H1 (cell line): ENCODE data around the gene COG4. TPM values are rescaled to one million over a fixed set of nuclear protein-coding genes. Genes with fewer than 3 reads are reported as not detected.
A peak's percentile ranks its signal among the peaks of the same experiment; 100 is the strongest.

ENCODE experiments used
- CTCF ChIA-PET: fragments of 300-600 bp; sonication (Branson Sonifier 250); formaldehyde crosslinking; loops from one replicate; lab custom pipeline; 2021; ENCODE audit not compliant: partially characterized antibody; lab: Charles Lee
- POLR2A ChIA-PET: fragments of 300-600 bp; sonication (Branson Sonifier 250); formaldehyde crosslinking; loops from one replicate; lab custom pipeline; 2021; ENCODE audit warnings: inconsistent platforms; ENCODE audit not compliant: partially characterized antibody; lab: Charles Lee
- DNase-seq, 2 experiments: peaks; one replicate each; pipeline versions ENCODE4 v3.0.0 to v3.0.0-alpha.2; 2010 to 2022; ENCODE audit warnings: low spot score in 2 of 2, low read depth in 1 of 2, mixed read lengths in 1 of 2
- FAIRE-seq: peaks from 2 replicates; lab custom pipeline; 2011; peaks lifted over from hg19 to GRCh38; lab: Jason Lieb, UNC
- H2AFZ ChIP-seq: 2 replicates; pipeline ENCODE4 v1.8.1; 2012; ENCODE audit warnings: low read length, inconsistent platforms
- H2AK5ac ChIP-seq: 2 replicates; pipeline ENCODE4 v1.6.1; 2013; ENCODE audit warnings: low read depth, low read length
- H2BK120ac ChIP-seq: replicated peaks from 2 replicates; pipeline ENCODE3; 2013; ENCODE audit warnings: low read depth, low read length, inconsistent platforms
- H2BK12ac ChIP-seq: 2 replicates; pipeline ENCODE4 v1.6.1; 2013; ENCODE audit warnings: low read depth, low read length
- H2BK15ac ChIP-seq: 2 replicates; pipeline ENCODE4 v1.6.1; 2013; ENCODE audit warnings: low read length
- H2BK20ac ChIP-seq: 2 replicates; pipeline ENCODE4 v1.6.1; 2013; ENCODE audit warnings: low read length
- H2BK5ac ChIP-seq: 2 replicates; pipeline ENCODE4 v1.6.1; 2013; ENCODE audit warnings: low read depth, low read length
- H3K14ac ChIP-seq: 2 replicates; pipeline ENCODE4 v1.6.1; 2013; ENCODE audit warnings: inconsistent platforms; ENCODE audit not compliant: insufficient read length
- H3K18ac ChIP-seq: 2 replicates; pipeline ENCODE4 v1.6.1; 2013; ENCODE audit warnings: low read length; ENCODE audit errors: extremely low read depth
- H3K23ac ChIP-seq: 2 replicates; pipeline ENCODE4 v1.6.1; 2013; ENCODE audit warnings: inconsistent platforms; ENCODE audit not compliant: insufficient read length
- H3K23me2 ChIP-seq: 2 replicates; pipeline ENCODE4 v1.6.1; 2013; ENCODE audit warnings: low read depth, low read length
- H3K27ac ChIP-seq: 2 replicates; pipeline ENCODE4 v1.6.1; 2011; ENCODE audit warnings: low read depth, low read length, inconsistent platforms
- H3K27me3 ChIP-seq, 4 experiments: replicated peaks in 1 of 4; 1 replicate in 1 of 4; 2 replicates in 3 of 4; pipeline versions ENCODE4 v1.6.1 to v1.8.1; 2011 to 2013; ENCODE audit warnings: low read length in 3 of 4, mild to moderate bottlenecking in 3 of 4, inconsistent platforms in 2 of 4, mixed read lengths in 2 of 4, moderate library complexity in 1 of 4; ENCODE audit not compliant: control insufficient read depth in 3 of 4, insufficient read depth in 3 of 4; ENCODE audit errors: extremely low read depth in 1 of 4
- H3K36me3 ChIP-seq, 4 experiments: 2 replicates each; pipeline versions ENCODE4 v1.6.1 to v1.8.1; 2011 to 2013; ENCODE audit warnings: mild to moderate bottlenecking in 4 of 4, low read length in 3 of 4, moderate library complexity in 2 of 4, control low read depth in 1 of 4, inconsistent platforms in 1 of 4; ENCODE audit not compliant: insufficient read depth in 4 of 4, control insufficient read depth in 2 of 4
- H3K4ac ChIP-seq: replicated peaks from 2 replicates; pipeline ENCODE3; 2013; ENCODE audit warnings: low read length, low read depth, mixed read lengths, inconsistent platforms; ENCODE audit not compliant: insufficient read length
- H3K4me1 ChIP-seq, 4 experiments: replicated peaks in 1 of 4; 1 replicate in 1 of 4; 2 replicates in 3 of 4; pipeline versions ENCODE4 v1.6.1 to v1.8.1; 2011 to 2013; ENCODE audit warnings: low read length in 3 of 4, inconsistent platforms in 2 of 4, mixed read lengths in 1 of 4; ENCODE audit not compliant: insufficient read depth in 4 of 4, control insufficient read depth in 3 of 4
- H3K4me2 ChIP-seq, 2 experiments: 2 replicates each; pipeline versions ENCODE4 v1.6.1 to v1.8.1; 2011 to 2013; ENCODE audit warnings: low read depth in 2 of 2, low read length in 2 of 2, control low read depth in 1 of 2, inconsistent platforms in 1 of 2, mild to moderate bottlenecking in 1 of 2; ENCODE audit not compliant: insufficient read depth in 1 of 2
- H3K4me3 ChIP-seq, 4 experiments: fragments of 200-600, 300-600 bp in 1 of 4; sonication (generic), shearing (Covaris generic), sonication (Bioruptor Twin) in 1 of 4; 2 replicates each; pipeline versions ENCODE4 v1.5.1 to v1.8.1; 2011 to 2016; ENCODE audit warnings: low read length in 4 of 4, low read depth in 3 of 4, control low read depth in 2 of 4, inconsistent platforms in 2 of 4, mild to moderate bottlenecking in 2 of 4, mixed read lengths in 1 of 4, moderate library complexity in 1 of 4; ENCODE audit not compliant: insufficient read depth in 2 of 4; ENCODE audit errors: extremely low read depth in 1 of 4
- H3K56ac ChIP-seq: replicated peaks from 2 replicates; pipeline ENCODE3; 2013; ENCODE audit warnings: low read depth, mild to moderate bottlenecking, mixed read lengths, low read length, inconsistent platforms; ENCODE audit not compliant: insufficient read length
- H3K79me1 ChIP-seq: 2 replicates; pipeline ENCODE4 v1.6.1; 2013; ENCODE audit warnings: low read depth, low read length, control low read depth
- H3K79me2 ChIP-seq, 2 experiments: 2 replicates each; pipeline versions ENCODE4 v1.6.1 to v1.8.1; 2012 to 2013; ENCODE audit warnings: low read length in 2 of 2, mild to moderate bottlenecking in 2 of 2, inconsistent platforms in 1 of 2; ENCODE audit not compliant: insufficient read depth in 2 of 2, control insufficient read depth in 1 of 2
- H3K9ac ChIP-seq, 4 experiments: replicated peaks in 1 of 4; 1 replicate in 1 of 4; 2 replicates in 3 of 4; pipeline versions ENCODE4 v1.6.1 to v1.8.1; 2011 to 2013; ENCODE audit warnings: low read depth in 3 of 4, low read length in 3 of 4, control low read depth in 2 of 4, mild to moderate bottlenecking in 2 of 4, moderate library complexity in 2 of 4, inconsistent platforms in 1 of 4; ENCODE audit errors: extremely low read depth in 1 of 4
- H3K9me3 ChIP-seq, 2 experiments: 2 replicates each; pipeline versions ENCODE4 v1.6.1 to v1.8.1; 2012 to 2013; ENCODE audit warnings: mild to moderate bottlenecking in 2 of 2, moderate library complexity in 2 of 2, control low read depth in 1 of 2, inconsistent platforms in 1 of 2, low read depth in 1 of 2, low read length in 1 of 2, mixed read lengths in 1 of 2; ENCODE audit not compliant: insufficient read depth in 2 of 2
- H4K20me1 ChIP-seq, 2 experiments: replicated peaks in 1 of 2; 2 replicates each; pipeline versions ENCODE3 to v1.8.1; 2011 to 2013; ENCODE audit warnings: inconsistent platforms in 2 of 2, low read length in 2 of 2, mild to moderate bottlenecking in 1 of 2; ENCODE audit not compliant: insufficient read depth in 2 of 2, control insufficient read depth in 1 of 2
- H4K5ac ChIP-seq: 2 replicates; pipeline ENCODE4 v1.6.1; 2013; ENCODE audit warnings: low read length, low read depth, mixed read lengths, inconsistent platforms; ENCODE audit not compliant: insufficient read length
- H4K8ac ChIP-seq: 2 replicates; pipeline ENCODE4 v1.8.0; 2013; ENCODE audit warnings: mild to moderate bottlenecking, moderate library complexity, low read length, inconsistent platforms; ENCODE audit not compliant: insufficient read depth; ENCODE audit errors: extremely low read depth
- H4K91ac ChIP-seq: replicated peaks from 2 replicates; pipeline ENCODE3; 2013; ENCODE audit warnings: low read length, mixed read lengths, inconsistent platforms; ENCODE audit not compliant: insufficient read length
- CTCF ChIP-seq, 3 experiments: IDR thresholded peaks; 1 replicate in 2 of 3; 2 replicates in 1 of 3; pipeline versions ENCODE4 v1.5.1 to v1.6.1; 2011; ENCODE audit warnings: low read length in 3 of 3, mild to moderate bottlenecking in 3 of 3, inconsistent platforms in 2 of 3, low read depth in 1 of 3, moderate library complexity in 1 of 3; ENCODE audit not compliant: insufficient read depth in 1 of 3; ENCODE audit errors: control extremely low read depth in 1 of 3
- RAD21 ChIP-seq, 2 experiments: IDR thresholded peaks in 1 of 2; conservative IDR thresholded peaks in 1 of 2; 2 replicates each; pipeline ENCODE4 v1.6.1; 2011; ENCODE audit warnings: low read depth in 2 of 2, low read length in 2 of 2, improper control_type of control experiment in 1 of 2, inconsistent platforms in 1 of 2, mild to moderate bottlenecking in 1 of 2, moderate library complexity in 1 of 2
- RXRA ChIP-seq: IDR thresholded peaks from 2 replicates; pipeline ENCODE4 v1.6.1; 2011; ENCODE audit warnings: low read depth, mild to moderate bottlenecking, low read length, moderate library complexity; ENCODE audit not compliant: insufficient read depth
- SP2 ChIP-seq: IDR thresholded peaks from 2 replicates; pipeline ENCODE4 v1.6.1; 2012; ENCODE audit warnings: mild to moderate bottlenecking, low read length, inconsistent platforms
- SP4 ChIP-seq: IDR thresholded peaks from 2 replicates; pipeline ENCODE4 v1.6.1; 2012; ENCODE audit warnings: low read length, inconsistent platforms
- WGBS, 2 experiments: shearing (Covaris generic) in 1 of 2; methylation state at CpG; one replicate each; pipeline versions ENCODE4 v1.1.6 to v1.1.7; 2013 to 2015; ENCODE audit warnings: low lambda C conversion rate in 2 of 2, mixed read lengths in 2 of 2, inconsistent platforms in 1 of 2, low coverage in 1 of 2, missing lambda C conversion rate in 1 of 2; ENCODE audit not compliant: insufficient replicate concordance in 2 of 2, insufficient coverage in 1 of 2, insufficient read length in 1 of 2; ENCODE audit errors: extremely low coverage in 1 of 2, missing lambda C conversion rate in 1 of 2; 5-methylcytosine and 5-hydroxymethylcytosine counted together
- polyA plus RNA-seq, 7 experiments: library from polyadenylated mRNA; depleted of rRNA in 3 of 7; stranded (reverse) in 5 of 7; unstranded in 2 of 7; fragments of >200 nt in 5 of 7; fragments of 200-250 nt in 2 of 7; gene quantifications; 1 replicate in 5 of 7; 2 replicates in 1 of 7; 4 replicates in 1 of 7; pipeline versions ENCODE4 v1.2.1 to v1.2.3, GENCODE V29; 2011 to 2013; ENCODE audit warnings: missing spikeins in 2 of 7, mixed read lengths in 2 of 7
- total RNA-seq: library from RNA; stranded (reverse); fragmentation: NEBNext Ultra II Directional; extraction: Animal tissue kit (Norgen Biotek cat#: 25700); gene quantifications from 2 replicates; pipeline ENCODE4 v1.2.1, GENCODE V29; 2021

COG4 gene
- total and polyA plus RNA-seq, 2 of the 8 experiments (the other 6 are each of a cell fraction or from before 2014, with no cell fraction given): 46.1 to 50.2 TPM

DNA sequence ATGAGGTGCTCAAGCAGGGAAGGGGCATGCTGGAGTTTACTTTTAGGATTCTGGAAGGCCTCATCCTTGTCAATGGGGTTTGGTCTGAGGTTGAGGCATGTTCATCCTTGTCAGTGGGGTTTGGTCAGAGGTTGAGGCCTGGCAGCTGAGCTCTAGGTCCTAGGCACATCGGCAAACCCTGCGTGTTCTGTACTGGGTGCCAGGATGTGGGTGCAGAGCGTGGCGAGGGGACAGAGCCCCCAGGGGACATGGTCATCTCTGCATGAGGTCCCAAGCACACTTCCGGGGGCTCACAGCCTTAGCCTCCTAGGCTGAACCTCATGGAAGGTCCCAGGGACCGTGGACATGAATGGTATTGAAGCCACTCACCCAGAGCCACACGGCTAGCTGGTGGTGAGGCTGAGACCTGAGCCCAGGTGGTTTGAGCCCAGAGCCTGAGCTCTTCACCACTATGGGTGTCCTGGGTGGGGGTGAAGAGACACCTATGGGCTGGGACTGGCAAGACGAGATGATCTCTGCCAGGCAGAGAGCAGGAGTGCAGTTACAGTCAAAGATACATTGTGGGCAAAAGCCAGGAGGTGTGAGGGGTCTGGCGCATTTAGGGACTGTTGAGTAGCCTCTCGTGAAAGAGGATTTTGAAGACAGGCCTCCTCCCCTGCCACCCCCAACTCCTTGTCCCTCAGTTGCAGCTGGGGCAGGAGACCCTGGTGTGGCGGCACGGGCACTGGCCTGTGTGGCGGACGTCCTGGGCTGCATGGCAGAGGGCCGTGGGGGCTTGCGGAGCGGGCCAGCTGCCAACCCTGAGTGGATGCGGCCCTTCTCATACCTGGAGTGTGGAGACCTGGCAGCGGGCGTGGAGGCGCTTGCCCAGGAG, 49.7 kb downstream of the COG4 start:
- Histone ChIP-seq H3K4me3 (no peak overlapping the region), H2BK15ac (no peak overlapping the region), H3K23me2 (no peaks in the 10 kb centered on the region), H3K23ac (no peak overlapping the region), H3K14ac (no peak overlapping the region), H3K36me3 (no peaks in the 10 kb centered on the region), H4K20me1 (peaks cover 0 to 2% of the 10 kb centered on the region in 2 experiments), H4K91ac (no peak overlapping the region), H3K27me3 (no peaks in the 10 kb centered on the region), H2BK20ac (no peak overlapping the region), H2BK120ac (no peak overlapping the region), H2BK12ac (no peak overlapping the region), H3K4me1 (peaks cover 0 to 6% (median under 1%) of the 10 kb centered on the region in 4 experiments; a peak in 2 of 7 replicates), H3K79me1 (no peaks in the 10 kb centered on the region), H3K27ac (no peak overlapping the region), H3K4ac (no peak overlapping the region), H3K9ac (no peak overlapping the region), H2BK5ac (0 out of 2 replicates have a peak overlapping the region, but pooled peaks have one; percentile 35), H2AK5ac (no peak overlapping the region), H3K79me2 (no peaks in the 10 kb centered on the region), H4K8ac (peak overlapping the region; percentile 25; the same call in 1 of the 2 replicates), H4K5ac (no peak overlapping the region), H3K18ac (no peak overlapping the region), H3K56ac (no peak overlapping the region)
- no peak for FAIRE-seq
- POLR2A ChIA-PET: interaction anchor here (1.1 to 4.2 kb wide), 6 partner anchors 9 to 93 kb away, joined by 3 to 36 read pairs (median 5); partner anchors contain the start of genes COG4 and SF3B3
- 94% methylated on average over 21 of the region's 21 CpGs; no CpG with 5 or more reads in 1 of the 2 experiments for WGBS, 2 experiments
- CTCF ChIA-PET: interaction anchor here (0.6 to 13.6 kb wide), 11 partner anchors 8 to 137 kb away, joined by 3 to 180 read pairs (median 5); no protein-coding TSS in a partner anchor
- DNase-seq: no peak
- TF ChIP-seq RXRA (no peak), CTCF (IDR thresholded peaks at IDR 0.05; ENCODE audit: control extremely low read depth in 1 of 3, insufficient read depth in 1 of 3, low read depth in 1 of 3, low read length in 3 of 3) (peak in 2 of 3 experiments; percentile 9 to 15; a peak in 2 of 4 replicates), SP4 (no peak), SP2 (no peak), RAD21 (IDR thresholded peaks at IDR 0.05 in 1 of 2, conservative IDR thresholded peaks at IDR 0.05 in 1 of 2; ENCODE audit: low read depth in 2 of 2, low read length in 2 of 2) (peak in 1 of 2 experiments; percentile 25; a peak in 1 of 4 replicates)
- TF ChIP-seq, all 59 proteins: peak for 2
- Histone ChIP-seq H2AFZ (no peak overlapping the region), H3K9me3 (no peaks in the 10 kb centered on the region), H3K4me2 (no peak overlapping the region)
